ENCODE data around the gene IL31. TPM values are rescaled to one million over a fixed set of nuclear protein-coding genes. Genes with fewer than 3 reads are reported as not detected.

The IL31 gene
- total and polyA plus RNA-seq, 8 donors, result not detected

DNA sequence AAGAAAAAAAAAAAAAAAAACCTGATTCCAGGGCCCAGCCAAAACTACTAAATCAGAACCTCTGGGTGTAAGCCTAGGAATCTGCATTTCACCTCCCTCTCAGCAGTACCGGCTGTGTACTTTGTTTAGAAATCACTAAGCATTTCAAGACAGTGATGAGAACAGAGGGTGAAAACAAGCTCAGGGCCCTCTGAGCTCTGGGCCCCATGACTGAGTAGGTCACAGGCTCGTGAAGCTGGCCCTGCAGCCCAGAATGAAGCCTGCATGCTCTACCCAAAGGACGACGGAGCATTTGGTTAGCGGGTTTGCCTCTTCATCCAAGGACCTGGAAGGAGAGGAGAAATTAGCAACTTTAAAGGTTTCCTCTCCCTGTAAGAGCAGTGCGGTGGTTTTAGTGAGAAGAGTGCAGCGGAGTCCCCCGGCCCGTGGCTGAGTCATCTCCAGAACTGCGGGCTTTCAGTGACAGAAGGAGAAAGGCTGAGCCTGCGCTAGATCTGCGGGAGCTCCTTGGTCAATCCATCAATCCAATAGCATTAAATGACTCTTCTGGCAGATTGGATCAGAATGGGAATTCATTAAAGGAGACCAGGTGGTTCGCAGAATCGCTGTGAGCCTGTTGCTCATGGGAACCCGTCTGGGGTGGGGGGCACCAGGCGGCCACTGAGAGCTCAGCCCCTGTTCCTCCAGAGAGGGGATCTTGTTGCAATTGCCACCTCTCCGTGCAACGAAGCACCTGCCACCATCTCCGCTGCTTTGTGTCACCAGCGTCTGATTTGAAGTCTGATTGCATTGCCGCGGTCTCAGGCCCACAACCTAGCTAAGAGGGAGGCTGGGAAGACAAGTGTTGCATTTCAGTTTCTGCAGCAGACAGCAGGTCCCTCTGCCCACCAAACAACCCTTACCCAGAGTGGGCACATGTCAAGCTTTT, 7.3 kb downstream of the IL31 start:
- Histone ChIP-seq H3K27ac (no peak overlapping the region), H3K4me3 (no peak overlapping the region), H3K9me3 (no peaks in the 10 kb centered on the region), H3K4me1 (no peaks in the 10 kb centered on the region), H3K27me3 (peaks cover 0 to 15% (median 0%) of the 10 kb centered on the region in 3 donors), H3K36me3 (no peaks in the 10 kb centered on the region)
- 69 to 74% (median 71%) methylated on average over 18 to 22 of the region's 22 CpGs for WGBS, 5 donors
- intact Hi-C loops (cut with DNase I; ENCODE audit: low total_unique reads), result no loop called here
- no peak for DNase-seq
- TF ChIP-seq EP300 (IDR thresholded peaks at IDR 0.05), result no peak
- TF ChIP-seq, protein P1, sequence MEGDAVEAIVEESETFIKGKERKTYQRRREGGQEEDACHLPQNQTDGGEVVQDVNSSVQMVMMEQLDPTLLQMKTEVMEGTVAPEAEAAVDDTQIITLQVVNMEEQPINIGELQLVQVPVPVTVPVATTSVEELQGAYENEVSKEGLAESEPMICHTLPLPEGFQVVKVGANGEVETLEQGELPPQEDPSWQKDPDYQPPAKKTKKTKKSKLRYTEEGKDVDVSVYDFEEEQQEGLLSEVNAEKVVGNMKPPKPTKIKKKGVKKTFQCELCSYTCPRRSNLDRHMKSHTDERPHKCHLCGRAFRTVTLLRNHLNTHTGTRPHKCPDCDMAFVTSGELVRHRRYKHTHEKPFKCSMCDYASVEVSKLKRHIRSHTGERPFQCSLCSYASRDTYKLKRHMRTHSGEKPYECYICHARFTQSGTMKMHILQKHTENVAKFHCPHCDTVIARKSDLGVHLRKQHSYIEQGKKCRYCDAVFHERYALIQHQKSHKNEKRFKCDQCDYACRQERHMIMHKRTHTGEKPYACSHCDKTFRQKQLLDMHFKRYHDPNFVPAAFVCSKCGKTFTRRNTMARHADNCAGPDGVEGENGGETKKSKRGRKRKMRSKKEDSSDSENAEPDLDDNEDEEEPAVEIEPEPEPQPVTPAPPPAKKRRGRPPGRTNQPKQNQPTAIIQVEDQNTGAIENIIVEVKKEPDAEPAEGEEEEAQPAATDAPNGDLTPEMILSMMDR (IDR thresholded peaks at IDR 0.05), result no peak
- TF ChIP-seq POLR2A (IDR thresholded peaks at IDR 0.05), result no peak
- no peak for TF ChIP-seq POLR2AphosphoS5 (IDR thresholded peaks at IDR 0.05)

DNA sequence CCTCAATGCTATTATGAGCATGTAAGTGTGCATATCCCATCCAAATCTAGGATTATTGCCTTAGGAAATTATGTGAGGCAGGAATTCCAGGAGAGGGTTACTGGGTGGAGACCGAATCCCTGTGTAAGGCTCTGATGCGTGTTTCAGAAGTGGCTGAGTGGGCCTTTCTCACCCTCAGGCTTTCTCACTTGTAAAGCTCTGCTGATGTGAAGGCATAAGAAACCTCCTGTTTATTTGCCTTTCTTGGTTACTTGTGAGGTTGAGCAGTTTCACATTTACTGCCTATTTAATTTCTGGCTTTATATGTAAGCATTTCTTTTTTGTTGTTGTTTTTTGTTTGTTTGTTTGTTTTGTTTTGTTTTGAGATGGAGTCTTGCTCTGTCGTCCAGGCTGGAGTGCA, 11.0 kb downstream of the IL31 start:
- no peak overlapping the region for H3K4me3 ChIP-seq
- WGBS, 5 donors, result 67 to 84% (median 81%) methylated on average over 3 of the region's 3 CpGs

DNA sequence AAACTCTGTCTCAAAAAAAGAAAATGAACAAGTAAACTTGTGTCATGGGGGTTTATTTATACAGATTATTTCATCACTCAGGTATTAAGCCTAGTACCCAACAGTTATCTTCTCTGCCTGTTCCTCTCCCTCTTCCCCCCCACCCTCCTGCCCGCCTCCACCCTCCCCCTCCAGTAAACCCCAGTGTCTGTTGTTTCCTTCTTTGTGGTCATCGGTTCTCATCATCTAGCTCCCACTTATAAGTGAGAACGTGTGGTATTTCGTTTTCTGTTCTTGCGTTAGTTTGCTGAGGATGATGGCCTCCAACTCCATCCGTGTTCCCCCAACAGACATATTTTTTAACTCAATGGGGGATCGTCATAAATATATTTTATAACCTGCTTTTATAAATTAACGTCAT, 12.3 kb downstream of the IL31 start:
- Histone ChIP-seq H3K9me3 (no peaks in the 10 kb centered on the region), H3K4me3 (no peak overlapping the region), H3K36me3 (peaks cover 0 to 5% (median 0%) of the 10 kb centered on the region in 4 donors), H3K27me3 (peaks cover 0 to 4% (median 0%) of the 10 kb centered on the region in 3 donors), H3K4me1 (no peaks in the 10 kb centered on the region), H3K27ac (no peak overlapping the region)
- no peak for DNase-seq
- intact Hi-C loops (cut with DNase I; ENCODE audit: low total_unique reads), result no loop called here
- 65 to 78% (median 74%) methylated on average over 8 of the region's 8 CpGs for WGBS, 5 donors
- TF ChIP-seq POLR2A (IDR thresholded peaks at IDR 0.05) (no peak), EP300 (IDR thresholded peaks at IDR 0.05) (no peak)
- TF ChIP-seq, protein P1 (IDR thresholded peaks at IDR 0.05), result no peak

More for the DNA sequence above, 11.0 kb downstream of the IL31 start:
- Histone ChIP-seq H3K9me3 (no peaks in the 10 kb centered on the region), H3K27me3 (peaks cover 0 to 4% (median 0%) of the 10 kb centered on the region in 3 donors), H3K36me3 (peaks cover 0 to 1% (median 0%) of the 10 kb centered on the region in 4 donors), H3K4me1 (no peaks in the 10 kb centered on the region), H3K27ac (no peak overlapping the region)
- DNase-seq, result no peak
- intact Hi-C loops (cut with DNase I; ENCODE audit: low total_unique reads), result no loop called here
- TF ChIP-seq EP300 (IDR thresholded peaks at IDR 0.05) (no peak), POLR2A (IDR thresholded peaks at IDR 0.05) (no peak), POLR2AphosphoS5 (IDR thresholded peaks at IDR 0.05) (no peak)
- TF ChIP-seq, protein P1 (IDR thresholded peaks at IDR 0.05), result no peak

DNA sequence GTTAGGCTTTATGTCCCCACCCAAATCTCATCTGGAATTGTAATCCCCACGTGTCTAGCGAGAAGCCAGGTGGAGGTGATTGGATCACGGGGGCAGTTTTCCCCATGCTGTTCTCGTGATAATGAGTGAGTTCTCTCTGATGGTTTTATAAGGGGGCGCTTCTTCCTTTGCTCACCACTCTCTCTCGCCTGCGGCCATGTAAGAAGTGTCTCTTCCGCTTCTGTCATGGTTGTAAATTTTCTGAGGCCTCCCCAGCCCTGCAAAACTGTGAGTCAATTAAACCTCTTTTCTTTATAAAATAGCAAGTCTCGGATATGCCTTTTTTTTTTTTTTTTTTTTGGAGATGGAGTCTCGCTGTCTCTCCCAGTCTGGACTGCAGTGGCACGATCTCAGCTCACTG, 13.3 kb downstream of the IL31 start:
- TF ChIP-seq POLR2A (IDR thresholded peaks at IDR 0.05) (no peak), EP300 (IDR thresholded peaks at IDR 0.05) (no peak), POLR2AphosphoS5 (IDR thresholded peaks at IDR 0.05) (no peak)
- TF ChIP-seq, protein P1 (IDR thresholded peaks at IDR 0.05), result no peak
- Histone ChIP-seq H3K27me3 (no peaks in the 10 kb centered on the region), H3K4me1 (no peaks in the 10 kb centered on the region), H3K36me3 (peaks cover 0 to 5% (median 0%) of the 10 kb centered on the region in 4 donors), H3K27ac (no peak overlapping the region), H3K9me3 (no peaks in the 10 kb centered on the region), H3K4me3 (no peak overlapping the region)
- 79 to 86% (median 84%) methylated on average over 11 of the region's 11 CpGs for WGBS, 5 donors
- intact Hi-C loops (cut with DNase I; ENCODE audit: low total_unique reads), result no loop called here
- DNase-seq, result no peak

Measured in stomach (tissue), 9 donors.